Esophagus squamous epithelium (tissue), 5 donors: ENCODE measurements around the gene COPZ1. TPM values are rescaled to one million over a fixed set of nuclear protein-coding genes. Genes with fewer than 3 reads are reported as not detected.
A peak's percentile ranks its signal among the peaks of the same experiment; 100 is the strongest.

Source experiments
- DNase-seq: peaks from one replicate; lab custom pipeline; 2025; lab: John Stamatoyannopoulos, UW
- H3K27ac ChIP-seq, 4 donors: fragments of 200-600 bp; sonication (generic); one replicate each; pipeline ENCODE4 v1.5.1; 2016 to 2019; ENCODE audit warnings: mild to moderate bottlenecking in 1 of 4
- H3K27me3 ChIP-seq, 4 donors: fragments of 200-600 bp; sonication (generic); 1 replicate in 3 of 4; 2 replicates in 1 of 4; pipeline versions ENCODE4 v1.5.1 to v1.6.0; 2017 to 2021; ENCODE audit warnings: antibody characterized with exemption in 1 of 4
- H3K36me3 ChIP-seq, 3 donors: fragments of 200-600 bp; sonication (generic); one replicate each; pipeline ENCODE4 v1.5.1; 2016 to 2019
- H3K4me1 ChIP-seq, 3 donors: fragments of 200-600 bp; sonication (generic); one replicate each; pipeline ENCODE4 v1.5.1; 2017 to 2019
- H3K4me3 ChIP-seq, 4 donors: fragments of 200-600 bp; sonication (generic); 1 replicate in 3 of 4; 2 replicates in 1 of 4; pipeline ENCODE4 v1.5.1; 2016 to 2019; ENCODE audit warnings: mild to moderate bottlenecking in 2 of 4, moderate library complexity in 1 of 4
- H3K9me3 ChIP-seq, 3 donors: fragments of 200-600 bp; sonication (generic); one replicate each; pipeline ENCODE4 v1.5.1; 2016 to 2019
- POLR2A ChIP-seq, 4 donors: fragments of 450-650 bp; IDR thresholded peaks; one replicate each; pipeline ENCODE4 v1.6.1; 2017; ENCODE audit warnings: antibody characterized with exemption in 4 of 4, mild to moderate bottlenecking in 4 of 4, moderate library complexity in 3 of 4
- WGBS, 2 donors: methylation state at CpG; one replicate each; pipeline ENCODE4 v1.1.5; 2018; 5-methylcytosine and 5-hydroxymethylcytosine counted together
- intact Hi-C: fragments of 100-400 bp; cut with DNase I; formaldehyde crosslinking; loops from one replicate; pipeline ENCODE4 v1.15.0; 2022
- total RNA-seq, 4 donors: library from RNA; depleted of rRNA; stranded (reverse); fragments of >200 nt; gene quantifications; one replicate each; pipeline ENCODE4 v1.1.0, GENCODE V29; 2016
- TF ChIP-seq, protein P1 (sequence below), 6 experiments: fragments of 450-650 bp in 4 of 6; fragments of 200-600 bp in 2 of 6; sonication (generic) in 2 of 6; IDR thresholded peaks; one replicate each; pipeline ENCODE4 v1.5.1; 2016 to 2019; ENCODE audit warnings: antibody characterized with exemption in 6 of 6, mild to moderate bottlenecking in 4 of 6, moderate library complexity in 4 of 6
- donor health status: DM: yes; HTN: yes; CAD: no.

COPZ1 gene
- total RNA-seq, 4 donors from 2014 or later = 68.1 to 153 (median 97.9) TPM

DNA sequence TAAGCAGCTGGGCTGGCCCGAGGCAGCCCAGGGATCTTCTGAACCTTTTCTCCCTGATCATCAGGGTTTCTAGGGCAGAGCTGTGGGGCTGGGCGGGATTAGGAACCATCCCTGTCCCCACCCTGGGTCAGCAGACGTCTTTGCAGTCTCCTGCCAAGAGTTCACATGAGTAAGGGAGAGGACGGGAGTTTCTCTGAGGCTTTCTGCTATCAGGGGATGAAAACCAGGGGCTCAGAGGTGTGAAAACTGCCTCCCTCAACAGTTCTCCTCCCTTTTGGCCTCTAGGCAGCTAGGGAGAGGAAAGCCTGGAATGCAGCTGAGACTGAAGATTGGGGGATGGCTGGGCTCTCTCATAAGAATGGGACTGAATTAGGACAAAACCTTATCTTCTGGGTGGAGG lies 51.7 kb downstream of the COPZ1 start:
- Histone ChIP-seq H3K27ac (peak overlapping the region; percentile 54 to 86 (median 80)), H3K9me3 (no peaks in the 10 kb centered on the region), H3K4me1 (peaks cover 31 to 90% (median 49%) of the 10 kb centered on the region in 3 donors), H3K36me3 (peaks cover 0 to 88% (median 12%) of the 10 kb centered on the region in 3 donors), H3K27me3 (no peaks in the 10 kb centered on the region), H3K4me3 (no peak overlapping the region)
- intact Hi-C loops = no loop called here
- TF ChIP-seq, protein P1, sequence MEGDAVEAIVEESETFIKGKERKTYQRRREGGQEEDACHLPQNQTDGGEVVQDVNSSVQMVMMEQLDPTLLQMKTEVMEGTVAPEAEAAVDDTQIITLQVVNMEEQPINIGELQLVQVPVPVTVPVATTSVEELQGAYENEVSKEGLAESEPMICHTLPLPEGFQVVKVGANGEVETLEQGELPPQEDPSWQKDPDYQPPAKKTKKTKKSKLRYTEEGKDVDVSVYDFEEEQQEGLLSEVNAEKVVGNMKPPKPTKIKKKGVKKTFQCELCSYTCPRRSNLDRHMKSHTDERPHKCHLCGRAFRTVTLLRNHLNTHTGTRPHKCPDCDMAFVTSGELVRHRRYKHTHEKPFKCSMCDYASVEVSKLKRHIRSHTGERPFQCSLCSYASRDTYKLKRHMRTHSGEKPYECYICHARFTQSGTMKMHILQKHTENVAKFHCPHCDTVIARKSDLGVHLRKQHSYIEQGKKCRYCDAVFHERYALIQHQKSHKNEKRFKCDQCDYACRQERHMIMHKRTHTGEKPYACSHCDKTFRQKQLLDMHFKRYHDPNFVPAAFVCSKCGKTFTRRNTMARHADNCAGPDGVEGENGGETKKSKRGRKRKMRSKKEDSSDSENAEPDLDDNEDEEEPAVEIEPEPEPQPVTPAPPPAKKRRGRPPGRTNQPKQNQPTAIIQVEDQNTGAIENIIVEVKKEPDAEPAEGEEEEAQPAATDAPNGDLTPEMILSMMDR (IDR thresholded peaks at IDR 0.05) = no peak
- TF ChIP-seq POLR2A (IDR thresholded peaks at IDR 0.05) = peak in 1 of 4 donors; percentile 19
- DNase-seq = no peak
- WGBS, 2 donors = 65 to 69% methylated on average over 2 to 4 of the region's 4 CpGs

DNA sequence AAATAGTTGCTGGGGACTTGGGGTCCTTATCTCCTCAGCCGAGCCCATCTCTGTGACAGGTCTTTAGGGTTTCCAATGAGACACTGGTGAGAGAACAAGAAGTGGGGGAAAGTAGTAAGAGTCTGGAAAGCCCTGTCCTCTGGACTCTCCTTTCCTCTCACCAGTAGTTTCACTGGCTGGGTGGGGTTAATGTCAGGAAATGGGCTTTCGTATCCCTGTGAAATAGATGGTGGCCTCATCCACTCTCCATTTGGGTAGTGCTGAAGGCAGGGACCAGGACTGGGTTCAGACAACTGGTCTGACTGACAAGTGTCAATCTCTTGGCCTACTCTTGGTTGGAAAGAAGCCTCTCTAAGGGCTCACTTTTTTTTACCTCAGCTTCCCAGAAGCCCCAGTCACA lies 52.1 kb downstream of the COPZ1 start:
- H3K27ac ChIP-seq = peak overlapping the region; percentile 54 to 86 (median 80)
- intact Hi-C loops = no loop called here

GRCh38 chr12:54377797-54378515 lies 53.0 kb downstream of the COPZ1 start:
- intact Hi-C loops = no loop called here

More for the DNA sequence above, 52.1 kb downstream of the COPZ1 start:
- H3K4me3 ChIP-seq = no peak overlapping the region
- peaks cover 0 to 88% (median 12%) of the 10 kb centered on the region in 3 donors for H3K36me3 ChIP-seq
- H3K9me3 ChIP-seq = no peaks in the 10 kb centered on the region
- H3K4me1 ChIP-seq = peaks cover 27 to 85% (median 47%) of the 10 kb centered on the region in 3 donors
- WGBS, 2 donors = 81 to 91% methylated on average over 2 of the region's 2 CpGs
- no peaks in the 10 kb centered on the region for H3K27me3 ChIP-seq
- DNase-seq = no peak
- TF ChIP-seq, protein P1 (IDR thresholded peaks at IDR 0.05) = no peak
- no peak for TF ChIP-seq POLR2A (IDR thresholded peaks at IDR 0.05)

GRCh38 chr12:54378796-54379397 lies 54.0 kb downstream of the COPZ1 start:
- 23 to 63% methylated on average over 8 to 10 of the region's 49 CpGs for WGBS, 2 donors
- Histone ChIP-seq H3K27ac (peak overlapping the region; percentile 56 to 84 (median 78)), H3K36me3 (peaks cover 0 to 88% (median 8%) of the 10 kb centered on the region in 3 donors), H3K27me3 (no peaks in the 10 kb centered on the region), H3K9me3 (no peaks in the 10 kb centered on the region), H3K4me3 (peak overlapping the region; percentile 15 to 61 (median 47)), H3K4me1 (peaks cover 23 to 85% (median 46%) of the 10 kb centered on the region in 3 donors)
- peak in 1 of 4 donors; percentile 7 for TF ChIP-seq POLR2A (IDR thresholded peaks at IDR 0.05)
- TF ChIP-seq, protein P1 (IDR thresholded peaks at IDR 0.05) = no peak
- no peak for DNase-seq
- intact Hi-C loops = no loop called here

More at GRCh38 chr12:54377797-54378515, 53.0 kb downstream of the COPZ1 start:
- Histone ChIP-seq H3K27ac (peak overlapping the region; percentile 56 to 84 (median 74)), H3K36me3 (peaks cover 0 to 88% (median 8%) of the 10 kb centered on the region in 3 donors), H3K4me3 (peak overlapping the region in 3 of 4 donors; percentile 45 to 61 (median 49)), H3K27me3 (no peaks in the 10 kb centered on the region), H3K9me3 (no peaks in the 10 kb centered on the region), H3K4me1 (peaks cover 25 to 85% (median 42%) of the 10 kb centered on the region in 3 donors)
- WGBS, 2 donors = 85 to 100% methylated on average over 1 to 6 of the region's 6 CpGs
- no peak for DNase-seq
- no peak for TF ChIP-seq POLR2A (IDR thresholded peaks at IDR 0.05)
- TF ChIP-seq, protein P1 (IDR thresholded peaks at IDR 0.05) = no peak
